ENCODE data around the gene RELB. TPM values are rescaled to one million over a fixed set of nuclear protein-coding genes. Genes with fewer than 3 reads are reported as not detected.

Gene RELB
- total and polyA plus RNA-seq, 9 of the 15 experiments (the other 6 are each of a cell fraction or from before 2014, with no cell fraction given): 0.15 to 1.1 (median 0.28) TPM; not detected in 2

- TF ChIP-seq ZFP30 (CRISPR knock-in tag; IDR thresholded peaks at IDR 0.05; ENCODE audit: borderline replicate concordance): no peak
- no peak for TF ChIP-seq MCM5 (IDR thresholded peaks at IDR 0.05; ENCODE audit: low read depth)
- no peak for TF ChIP-seq NFE2 (IDR thresholded peaks at IDR 0.05; ENCODE audit: low read depth)
- TF ChIP-seq LARP7 (IDR thresholded peaks at IDR 0.05): no peak
- TF ChIP-seq TBP (optimal IDR thresholded peaks at IDR 0.05; ENCODE audit: low read depth, low read length): peak; percentile 95
- no peak for TF ChIP-seq ZNF324 (CRISPR knock-in tag; IDR thresholded peaks at IDR 0.05)
- no peak for TF ChIP-seq ELK3 (CRISPR knock-in tag; IDR thresholded peaks at IDR 0.05)
- 0 out of 2 replicates have a peak, but pooled peaks have one; percentile 65 for TF ChIP-seq IRF2 (CRISPR knock-in tag; IDR thresholded peaks at IDR 0.05)
- TF ChIP-seq RFX7 (CRISPR knock-in tag; IDR thresholded peaks at IDR 0.05): no peak
- TF ChIP-seq ADNP (tag; IDR thresholded peaks at IDR 0.05): no peak
- no peak; a peak in 1 of 4 replicates for TF ChIP-seq SRF (CRISPR knock-in tag; IDR thresholded peaks at IDR 0.05)
- peak; percentile 93 for TF ChIP-seq EP400 (IDR thresholded peaks at IDR 0.05)
- peak; percentile 72; the same call in 1 of the 2 replicates for TF ChIP-seq HDAC8 (tag; IDR thresholded peaks at IDR 0.05)
- no peak for TF ChIP-seq HNRNPLL (IDR thresholded peaks at IDR 0.05; ENCODE audit: low read depth, low read length, poor library complexity, severe bottlenecking)
- TF ChIP-seq POLR2AphosphoS5 (IDR thresholded peaks at IDR 0.05; ENCODE audit: control insufficient read depth, insufficient read depth, low read depth, low read length): peak; percentile 77
- TF ChIP-seq SMARCE1 (IDR thresholded peaks at IDR 0.05): no peak
- no peak for TF ChIP-seq ZNF224 (CRISPR knock-in tag; IDR thresholded peaks at IDR 0.05)
- TF ChIP-seq PPARD (CRISPR knock-in tag; IDR thresholded peaks at IDR 0.05): no peak
- TF ChIP-seq, protein P1, sequence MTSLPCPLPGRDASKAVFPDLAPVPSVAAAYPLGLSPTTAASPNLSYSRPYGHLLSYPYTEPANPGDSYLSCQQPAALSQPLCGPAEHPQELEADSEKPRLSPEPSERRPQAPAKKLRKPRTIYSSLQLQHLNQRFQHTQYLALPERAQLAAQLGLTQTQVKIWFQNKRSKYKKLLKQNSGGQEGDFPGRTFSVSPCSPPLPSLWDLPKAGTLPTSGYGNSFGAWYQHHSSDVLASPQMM (CRISPR knock-in tag; IDR thresholded peaks at IDR 0.05): no peak
- TF ChIP-seq GTF2F1 (IDR thresholded peaks at IDR 0.05; ENCODE audit: low read depth, low read length): no peak
- peak; percentile 73; the same call in 1 of the 2 replicates for TF ChIP-seq TARDBP (IDR thresholded peaks at IDR 0.05)
- TF ChIP-seq FOXP1 (CRISPR knock-in tag; IDR thresholded peaks at IDR 0.05): peak; percentile 93
- TF ChIP-seq SETDB1 (IDR thresholded peaks at IDR 0.05; ENCODE audit: low read length): no peak
- TF ChIP-seq ZNF707 (CRISPR knock-in tag; conservative IDR thresholded peaks at IDR 0.05): 0 out of 2 replicates have a peak, but pooled peaks have one; percentile 15
These were observed 78.0 kb downstream of the RELB start, which contains the start of gene GEMIN7 (continued) for GRCh38 chr19:45079063-45079910.

Data from K562 (cell line).